Anterior cingulate cortex (tissue), 58 donors: ENCODE measurements around the gene TFPI.

Source experiments
- DNase-seq, 58 donors: peaks; one replicate each; lab custom pipeline; 2025; lab: John Stamatoyannopoulos, UW

TFPI gene

GRCh38 chr2:187424146-187424545 is 130.1 kb downstream of the TFPI start:
- no peak for DNase-seq

GRCh38 chr2:187422282-187422681 is 132.0 kb downstream of the TFPI start:
- DNase-seq = no peak

DNA sequence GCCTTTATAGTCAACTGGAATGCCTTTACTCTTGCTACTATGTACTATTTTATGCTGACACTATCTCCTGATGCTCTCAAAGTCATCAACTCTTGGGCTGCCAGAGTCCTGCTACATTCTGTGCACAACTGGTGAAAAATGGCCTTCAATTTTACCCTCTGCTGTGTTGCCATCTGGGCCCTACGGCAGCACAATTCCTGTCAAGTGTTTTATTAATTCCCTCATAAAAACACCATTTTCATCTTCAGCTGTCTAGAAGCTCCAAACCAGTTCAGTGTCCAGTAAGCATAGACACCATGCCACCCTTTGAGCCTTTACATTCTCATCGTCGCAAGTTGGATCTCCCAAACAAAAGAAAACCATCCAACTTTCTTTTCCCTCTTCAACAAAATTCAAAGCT is 132.7 kb downstream of the TFPI start:
- no peak for DNase-seq

- no peak for DNase-seq
Measured at GRCh38 chr2:187419808-187420207, 134.4 kb downstream of the TFPI start.

DNA sequence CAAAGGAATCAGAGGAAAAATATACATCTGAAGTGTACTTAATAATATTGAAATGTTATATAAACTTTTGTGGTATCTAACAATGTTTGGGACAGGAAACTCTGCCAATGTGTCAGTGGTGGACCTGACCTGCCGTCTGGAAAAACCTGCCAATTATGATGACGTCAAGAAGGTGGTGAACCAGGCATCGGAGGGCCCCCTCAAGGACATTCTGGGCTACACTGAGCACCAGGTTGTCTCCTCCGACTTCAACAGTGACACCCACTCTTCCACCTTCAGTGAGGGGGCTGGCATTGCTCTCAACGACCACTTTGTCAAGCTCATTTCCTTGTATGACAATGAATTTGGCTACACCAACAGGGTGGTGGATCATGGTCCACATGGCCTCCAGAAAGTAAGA is 138.8 kb downstream of the TFPI start:
- DNase-seq = no peak
